HG03066 (cell line): ENCODE results near the gene ANKMY1.

Source experiments
- ATAC-seq: cut with Tn5 transposase; IDR thresholded peaks from one replicate; pipeline ENCODE4 v1.9.1; 2021; ENCODE audit warnings: low read depth; ENCODE audit not compliant: unreplicated experiment

The ANKMY1 gene

GRCh38 chr2:240482141-240482540 is 75.6 kb downstream of the ANKMY1 start:
- no peak for ATAC-seq

- ATAC-seq, result no peak
Observed at GRCh38 chr2:240481720-240482119, 76.1 kb downstream of the ANKMY1 start.

DNA sequence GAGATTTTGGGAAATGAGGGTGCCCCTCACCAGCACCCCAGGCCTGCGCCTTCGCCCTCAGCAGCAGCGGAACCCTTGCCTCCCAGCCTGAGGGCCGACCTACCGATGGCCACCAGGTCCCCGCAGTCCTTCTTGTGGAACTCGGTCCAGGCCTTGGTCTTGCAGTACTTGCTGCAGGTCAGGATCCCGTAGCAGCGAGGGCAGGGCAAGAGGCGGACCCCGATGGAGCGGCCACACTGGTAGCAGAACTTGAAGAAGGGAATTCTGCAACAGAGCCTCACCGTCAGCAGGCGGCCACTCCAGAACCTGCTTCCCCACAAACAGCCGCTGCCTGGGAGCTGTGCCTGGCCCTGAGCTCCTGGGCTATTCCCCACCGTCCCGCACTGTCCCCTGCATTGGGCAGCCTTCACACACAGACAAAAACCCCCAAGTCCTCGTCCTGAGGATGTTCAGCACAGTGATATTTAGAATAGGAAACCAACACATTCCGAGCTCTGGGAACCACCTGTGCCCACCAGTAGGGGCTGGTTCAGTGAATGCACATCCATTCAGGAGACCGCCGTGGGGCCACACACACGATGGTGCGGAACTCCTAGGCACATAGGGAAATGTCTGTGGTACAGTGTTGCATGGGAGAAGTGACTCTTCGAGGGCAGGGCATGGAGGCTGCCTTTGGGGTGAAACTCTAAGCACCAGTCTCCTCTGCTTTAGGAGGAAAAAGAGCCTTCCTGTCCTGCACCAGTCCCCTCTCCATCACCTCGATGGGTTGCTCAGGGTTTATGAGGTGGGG is 76.8 kb downstream of the ANKMY1 start:
- ATAC-seq, result no peak

DNA sequence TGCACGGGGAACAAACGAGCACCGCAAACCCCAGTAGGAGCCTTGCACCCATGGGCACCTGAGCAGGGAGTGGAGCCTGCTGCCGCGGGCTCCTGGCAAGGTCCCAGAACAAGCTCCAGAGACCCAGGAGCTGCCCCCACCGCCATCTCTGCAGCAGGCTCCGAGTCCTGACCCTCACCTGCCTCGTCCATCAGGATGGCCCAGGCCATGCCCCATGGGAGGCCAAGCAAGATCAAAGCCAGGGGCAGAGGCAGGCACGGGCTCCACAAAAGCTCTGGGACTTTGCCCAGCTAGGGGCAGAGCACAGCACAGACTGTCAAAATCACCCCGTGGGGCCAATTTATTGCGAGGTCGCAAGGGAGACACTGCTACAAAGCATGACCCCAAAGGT is 78.7 kb downstream of the ANKMY1 start:
- no peak for ATAC-seq

DNA sequence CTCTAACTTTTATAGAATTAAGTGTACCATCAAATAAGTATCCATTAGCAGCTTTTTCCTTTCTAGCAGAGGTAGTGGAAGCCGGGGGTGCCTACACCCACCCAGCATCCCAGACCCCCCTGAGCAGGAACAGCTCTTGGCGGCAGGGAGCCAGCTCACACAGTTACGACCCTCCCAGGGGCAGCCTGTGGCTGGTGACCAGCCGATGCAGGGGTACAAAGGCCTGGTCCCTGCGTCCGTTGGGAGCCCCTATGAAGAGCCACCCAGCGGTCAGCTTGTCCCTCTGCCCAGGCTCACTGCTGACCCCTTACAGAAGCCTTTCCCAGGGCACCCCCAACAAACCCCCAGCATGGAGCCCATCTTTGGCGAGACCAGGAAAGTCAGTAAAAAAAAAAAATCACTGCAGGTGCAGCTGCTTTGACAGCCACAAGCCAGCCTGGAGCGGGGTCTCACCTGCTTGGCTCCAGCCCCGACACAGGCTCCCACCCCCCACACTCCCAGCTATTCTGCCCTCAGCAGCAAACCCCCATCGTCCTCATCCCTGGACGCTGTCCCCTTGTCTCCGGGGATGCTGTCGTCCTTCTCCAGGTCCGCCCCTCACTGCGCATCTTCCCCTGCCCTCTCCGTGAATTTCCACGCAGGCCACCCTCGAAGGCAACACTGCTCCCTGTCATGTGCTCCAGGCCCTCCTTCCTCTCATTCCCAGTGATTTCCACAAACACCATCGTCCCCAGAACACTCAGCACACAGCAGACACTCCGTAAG is 79.3 kb downstream of the ANKMY1 start:
- no peak for ATAC-seq

GRCh38 chr2:240477916-240478315 is 79.9 kb downstream of the ANKMY1 start:
- ATAC-seq, result no peak

DNA sequence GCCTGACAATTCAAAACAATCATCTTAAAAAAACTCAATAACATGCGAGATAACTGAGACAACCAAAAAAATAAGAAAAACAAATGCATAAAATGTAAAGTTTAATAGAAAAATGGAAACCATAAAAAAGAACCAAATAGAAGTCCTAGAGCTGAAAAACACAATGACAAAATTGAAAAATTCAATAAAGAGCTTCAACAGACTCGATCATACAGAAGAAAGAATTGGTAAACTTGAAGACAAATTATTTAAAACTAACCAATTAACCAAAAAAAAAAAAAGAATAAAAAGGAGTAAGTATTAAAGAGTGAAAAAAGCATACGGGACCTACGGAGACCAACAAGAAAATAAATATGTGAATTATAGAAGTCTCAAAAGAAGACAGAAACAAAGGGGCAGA is 84.6 kb downstream of the ANKMY1 start:
- ATAC-seq, result no peak

DNA sequence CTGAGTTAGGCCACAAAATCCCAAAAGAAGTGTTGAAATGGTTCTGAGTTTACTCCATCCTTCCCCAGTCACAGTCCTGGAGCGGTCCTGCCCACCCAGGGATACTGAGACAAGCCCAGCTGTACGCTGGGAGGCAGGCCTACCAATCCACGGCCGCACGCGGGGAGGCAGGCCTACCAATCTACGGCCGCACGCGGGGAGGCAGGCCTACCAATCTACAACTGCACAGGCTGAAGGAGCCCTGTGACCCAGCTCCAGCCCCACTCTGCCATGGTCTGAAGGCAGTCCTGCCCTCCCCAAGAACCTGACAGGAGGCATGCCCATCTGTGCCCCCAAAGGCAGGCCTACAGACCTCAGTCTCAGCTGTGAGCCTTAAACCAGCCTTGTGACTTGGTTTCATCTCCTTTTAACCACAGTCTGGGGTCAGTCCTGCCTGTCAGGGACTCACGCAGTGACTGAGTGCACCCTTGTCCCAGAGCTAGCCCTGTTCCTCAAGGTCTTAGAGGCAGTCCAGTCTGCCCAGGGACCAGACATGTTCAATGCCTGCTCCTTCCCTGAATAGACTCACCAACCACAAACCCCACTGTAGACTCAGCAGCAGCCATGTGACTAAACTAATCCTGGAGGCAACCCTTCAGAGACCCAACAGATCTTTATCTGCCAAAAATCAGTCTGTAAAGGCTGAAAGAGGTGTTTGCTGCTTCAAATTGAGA is 85.6 kb downstream of the ANKMY1 start:
- ATAC-seq, result no peak

- no peak for ATAC-seq
Observed at GRCh38 chr2:240469740-240470139, 88.0 kb downstream of the ANKMY1 start.

GRCh38 chr2:240469239-240469636 is 88.5 kb downstream of the ANKMY1 start:
- no peak for ATAC-seq

DNA sequence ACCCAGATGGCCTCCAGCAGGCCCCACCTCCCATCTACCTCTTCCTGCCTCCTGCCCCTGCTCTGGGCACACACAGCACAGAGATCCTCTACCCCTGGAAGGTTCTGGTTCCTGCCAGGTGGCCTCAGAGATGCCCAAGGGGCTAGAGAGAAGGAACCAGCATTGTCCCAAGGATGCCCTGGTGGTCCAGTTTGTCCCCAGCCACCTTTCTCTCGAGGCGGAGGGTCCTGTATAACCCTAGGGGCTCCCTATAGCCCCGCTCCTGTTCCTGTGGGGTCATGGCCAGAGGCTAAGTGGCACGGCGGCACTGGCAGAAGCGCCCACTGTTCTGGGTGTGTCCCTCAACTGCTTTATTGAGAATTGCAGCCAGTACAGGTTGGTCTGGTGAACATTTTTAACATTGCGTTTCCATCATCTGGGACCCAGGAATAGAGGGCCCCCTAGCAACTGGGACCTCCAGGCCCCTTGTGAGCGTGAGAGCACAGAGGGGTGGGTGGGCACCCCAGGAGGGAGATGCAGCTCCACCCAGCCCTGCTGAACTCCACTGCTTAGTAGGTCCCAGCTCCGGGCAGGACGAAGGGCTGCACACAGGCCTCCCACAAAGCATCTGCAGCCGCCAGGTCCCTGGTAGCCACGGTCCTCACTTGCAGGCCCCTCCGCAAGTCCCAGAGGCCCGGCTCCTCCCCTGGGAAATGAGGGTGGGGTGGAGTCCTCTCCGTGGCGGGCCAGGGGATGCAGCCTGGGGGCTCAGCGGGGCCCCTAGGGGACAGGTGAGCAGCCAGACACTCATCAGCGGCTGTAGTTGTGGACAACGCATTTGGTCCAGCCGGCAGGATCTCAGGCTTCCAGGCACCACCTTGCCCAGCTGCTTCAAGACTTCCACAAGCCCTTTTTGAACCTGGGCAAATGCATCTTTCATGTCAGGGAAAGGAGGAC is 89.2 kb downstream of the ANKMY1 start:
- no peak for ATAC-seq

DNA sequence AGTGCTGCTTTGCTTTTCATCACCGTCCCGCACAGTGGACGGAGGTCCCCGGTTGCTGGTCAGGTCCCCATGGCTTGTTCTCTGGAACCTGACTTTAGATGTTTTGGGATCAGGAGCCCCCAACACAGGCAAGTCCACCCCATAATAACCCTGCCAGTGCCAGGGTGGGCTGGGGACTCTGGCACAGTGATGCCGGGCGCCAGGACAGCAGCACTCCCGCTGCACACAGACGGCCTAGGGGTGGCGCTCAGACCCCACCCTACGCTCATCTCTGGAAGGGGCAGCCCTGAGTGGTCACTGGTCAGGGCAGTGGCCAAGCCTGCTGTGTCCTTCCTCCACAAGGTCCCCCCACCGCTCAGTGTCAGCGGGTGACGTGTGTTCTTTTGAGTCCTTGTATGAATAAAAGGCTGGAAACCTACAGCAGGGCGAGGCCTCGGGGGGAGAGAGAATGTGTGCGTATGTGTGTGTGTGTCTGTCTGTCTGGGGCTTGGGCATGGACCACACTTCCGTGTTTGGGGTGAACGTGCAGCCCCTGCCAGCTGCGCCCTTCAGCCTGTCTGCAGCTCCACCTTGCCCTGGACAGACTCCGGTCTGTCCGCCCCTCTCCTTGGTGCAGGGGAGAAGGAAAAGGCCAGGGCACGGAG is 90.0 kb downstream of the ANKMY1 start:
- ATAC-seq, result no peak

DNA sequence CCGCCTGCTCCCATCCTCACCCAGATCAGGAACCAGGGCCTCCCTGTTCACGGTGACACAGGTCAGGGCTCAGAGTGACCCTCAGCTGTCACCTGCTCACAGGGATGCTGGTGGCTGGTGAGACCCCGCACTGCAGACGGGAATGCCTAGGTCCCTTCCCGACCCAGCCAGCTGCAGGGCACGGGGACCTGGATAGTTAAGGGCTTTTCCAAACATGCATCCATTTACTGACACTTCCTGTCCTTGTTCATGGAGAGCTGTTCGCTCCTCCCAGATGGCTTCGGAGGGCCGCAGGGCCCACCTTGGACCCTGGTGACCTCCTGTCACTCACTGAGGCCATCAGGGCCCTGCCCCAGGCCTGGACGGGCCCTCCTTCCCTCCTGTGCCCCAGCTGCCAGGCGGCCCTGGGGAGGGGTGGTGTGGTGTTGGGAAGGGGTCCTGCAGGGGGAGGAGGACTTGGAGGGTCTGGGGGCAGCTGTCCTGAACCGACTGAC is 90.6 kb downstream of the ANKMY1 start:
- ATAC-seq, result no peak

DNA sequence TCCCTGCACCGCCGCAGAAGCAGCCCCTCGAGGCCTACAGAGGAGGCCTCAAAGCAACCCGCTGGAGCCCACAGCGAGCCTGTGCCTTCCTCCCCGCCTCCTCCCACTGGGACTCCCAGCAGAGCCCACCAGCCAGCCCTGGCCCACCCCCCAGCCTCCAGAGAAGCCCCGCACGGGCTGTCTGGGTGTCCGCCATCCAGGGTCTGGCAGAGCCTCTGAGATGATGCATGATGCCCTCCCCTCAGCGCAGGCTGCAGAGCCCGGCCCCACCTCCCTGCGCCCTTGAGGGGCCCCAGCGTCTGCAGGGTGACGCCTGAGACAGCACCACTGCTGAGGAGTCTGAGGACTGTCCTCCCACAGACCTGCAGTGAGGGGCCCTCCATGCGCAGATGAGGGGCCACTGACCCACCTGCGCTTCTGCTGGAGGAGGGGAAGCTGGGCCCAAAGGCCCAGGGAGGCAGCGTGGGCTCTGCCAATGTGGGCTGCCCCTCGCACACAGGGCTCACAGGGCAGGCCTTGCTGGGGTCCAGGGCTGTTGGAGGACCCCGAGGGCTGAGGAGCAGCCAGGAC is 91.1 kb downstream of the ANKMY1 start:
- no peak for ATAC-seq

GRCh38 chr2:240465765-240466578 is 91.8 kb downstream of the ANKMY1 start:
- ATAC-seq, result no peak

DNA sequence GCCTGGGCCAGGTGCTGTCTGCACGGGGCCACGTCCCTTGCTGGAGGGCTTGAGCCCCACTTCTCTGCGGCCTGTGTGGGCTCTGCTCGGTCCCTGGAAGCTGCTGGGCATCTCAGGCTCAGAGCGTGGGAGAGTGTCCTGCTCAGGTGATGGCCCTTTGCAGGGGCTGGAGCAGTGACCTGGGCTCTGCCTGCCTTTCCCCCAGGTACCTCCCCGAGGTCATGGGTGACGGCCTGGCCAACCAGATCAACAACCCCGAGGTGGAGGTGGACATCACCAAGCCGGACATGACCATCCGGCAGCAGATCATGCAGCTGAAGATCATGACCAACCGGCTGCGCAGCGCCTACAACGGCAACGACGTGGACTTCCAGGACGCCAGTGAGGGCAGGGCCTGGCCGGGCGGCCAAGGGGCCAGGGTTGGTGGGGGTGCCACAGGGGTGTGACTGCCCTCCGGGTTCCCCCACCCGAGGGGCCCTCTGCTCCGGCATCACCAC is 92.5 kb downstream of the ANKMY1 start:
- ATAC-seq, result no peak

- no peak for ATAC-seq
Observed at GRCh38 chr2:240464514-240465241, 93.1 kb downstream of the ANKMY1 start.
